HG02885 (cell line): ENCODE data around the gene CEP128.
A peak's percentile ranks its signal among the peaks of the same experiment; 100 is the strongest.

ENCODE experiments used
- ATAC-seq: cut with Tn5 transposase; IDR thresholded peaks from one replicate; pipeline ENCODE4 v1.9.1; 2021; ENCODE audit warnings: mild to moderate bottlenecking; ENCODE audit not compliant: unreplicated experiment, poor library complexity

CEP128 gene

GRCh38 chr14:80941241-80942185, at the start of gene CEP128:
Gene CEP128, minus strand, starts transcription at chr14:80941738.
- ATAC-seq = peak; percentile 98

DNA sequence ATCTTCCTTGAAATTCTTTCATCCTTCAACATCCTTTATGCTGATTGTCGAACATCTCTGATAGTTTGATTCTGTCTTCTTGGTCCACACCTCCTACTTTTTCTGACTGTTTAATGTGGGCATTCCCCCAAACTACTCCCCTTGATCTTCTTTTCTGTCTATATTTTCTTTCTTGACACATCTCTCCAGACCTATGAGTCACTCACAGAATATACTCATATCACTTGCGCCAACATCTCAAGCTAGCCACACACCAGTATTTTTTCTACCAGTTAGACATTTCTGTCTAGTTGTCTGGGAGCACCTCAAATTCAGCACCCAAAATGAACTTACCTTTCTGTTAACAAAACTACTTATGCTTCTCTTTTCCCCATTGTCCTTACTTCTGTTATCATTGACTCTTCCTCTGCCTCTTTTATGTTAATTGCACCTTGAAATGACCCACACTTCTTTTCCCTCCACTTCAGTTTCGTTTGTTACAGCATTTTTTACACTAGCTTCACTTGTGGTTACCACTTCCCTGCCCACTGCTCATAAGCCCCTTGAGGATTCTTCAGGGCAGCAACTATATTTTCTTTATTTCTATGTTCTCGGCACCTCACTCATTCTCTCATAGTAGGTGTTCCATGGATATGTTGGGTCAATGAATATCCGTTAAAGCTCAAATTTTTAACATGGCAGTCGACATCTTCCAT, 47.3 kb upstream of the CEP128 start:
- peak; percentile 52 for ATAC-seq

DNA sequence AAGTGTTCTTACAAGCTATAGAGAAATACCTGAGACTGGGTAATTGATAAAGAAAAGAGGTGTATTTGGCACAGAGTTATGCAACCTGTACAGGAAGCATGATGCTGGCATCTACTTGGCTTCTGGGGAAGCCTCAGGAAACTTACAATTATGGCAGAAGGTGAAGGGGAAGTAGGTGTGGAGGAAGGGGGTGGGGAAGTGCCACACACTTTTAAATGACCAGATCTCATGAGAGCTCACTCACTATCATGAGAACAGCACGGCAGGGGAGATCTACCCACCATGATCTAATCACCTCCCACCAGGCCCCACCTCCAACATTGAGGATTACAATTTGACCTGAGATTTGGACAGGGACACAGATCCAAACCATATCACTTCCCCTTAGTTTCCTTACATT, 46.7 kb upstream of the CEP128 start:
- ATAC-seq = no peak

DNA sequence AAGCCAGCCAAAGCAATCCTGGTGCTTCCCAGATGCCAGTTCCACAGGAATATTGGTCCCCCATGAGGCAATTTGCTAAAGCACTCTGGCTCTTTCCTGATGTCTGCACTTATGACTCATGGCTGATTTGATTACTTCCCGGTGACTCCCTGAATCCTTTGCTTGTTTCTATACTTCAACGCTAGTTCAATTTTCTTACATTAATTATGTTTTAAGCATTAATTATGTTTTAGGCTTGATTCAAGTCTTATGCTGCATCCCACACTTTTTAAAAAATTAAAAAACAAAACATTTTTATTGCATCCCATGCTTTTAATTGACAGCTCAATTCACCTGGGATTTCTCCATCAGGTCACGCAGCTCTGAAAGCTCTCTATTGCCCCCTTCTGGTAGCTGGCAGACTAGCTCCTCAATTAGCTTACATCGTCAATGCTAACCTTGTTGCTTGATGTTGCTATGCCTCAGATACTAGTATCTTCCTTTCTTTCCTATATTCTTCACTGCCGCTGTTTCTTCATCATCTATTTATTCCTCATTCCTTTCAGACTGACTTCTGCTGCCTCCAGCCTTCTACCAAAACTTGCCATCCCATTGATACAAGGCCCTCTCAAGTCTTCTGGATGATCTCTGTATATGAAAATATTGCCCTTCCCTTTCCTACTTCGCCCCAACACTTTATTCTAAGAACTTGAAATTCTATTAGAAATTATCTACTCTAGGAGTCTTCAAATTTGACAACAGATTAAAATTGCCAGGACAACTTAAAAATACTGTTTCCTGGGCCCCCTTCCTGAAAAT, 45.9 kb upstream of the CEP128 start:
- ATAC-seq = peak; percentile 86

GRCh38 chr14:80982711-80983110, 41.2 kb upstream of the CEP128 start:
- no peak for ATAC-seq

- no peak for ATAC-seq
These were observed 40.1 kb upstream of the CEP128 start for GRCh38 chr14:80981673-80982072.

DNA sequence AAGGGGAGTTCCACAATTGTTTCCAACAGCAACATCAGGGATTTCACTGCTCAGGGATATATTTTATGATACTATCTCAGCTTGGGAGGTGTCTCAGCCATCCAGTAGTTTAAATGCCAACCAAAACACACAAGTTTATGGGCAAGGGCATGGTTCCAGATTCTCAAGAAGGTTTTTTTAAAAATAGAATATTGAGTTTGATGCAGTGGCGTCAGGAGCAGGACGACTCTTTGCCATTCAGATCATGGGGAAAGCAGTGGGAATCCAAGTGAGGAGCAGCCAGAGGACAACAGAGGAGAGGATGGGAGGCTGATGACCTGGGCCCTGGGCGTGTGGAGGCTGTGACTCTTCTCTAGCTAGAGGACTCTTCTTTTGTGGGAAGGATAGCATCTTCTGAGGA, 39.6 kb upstream of the CEP128 start:
- ATAC-seq = no peak

- no peak for ATAC-seq
These were observed 38.4 kb upstream of the CEP128 start for GRCh38 chr14:80979951-80980350.

DNA sequence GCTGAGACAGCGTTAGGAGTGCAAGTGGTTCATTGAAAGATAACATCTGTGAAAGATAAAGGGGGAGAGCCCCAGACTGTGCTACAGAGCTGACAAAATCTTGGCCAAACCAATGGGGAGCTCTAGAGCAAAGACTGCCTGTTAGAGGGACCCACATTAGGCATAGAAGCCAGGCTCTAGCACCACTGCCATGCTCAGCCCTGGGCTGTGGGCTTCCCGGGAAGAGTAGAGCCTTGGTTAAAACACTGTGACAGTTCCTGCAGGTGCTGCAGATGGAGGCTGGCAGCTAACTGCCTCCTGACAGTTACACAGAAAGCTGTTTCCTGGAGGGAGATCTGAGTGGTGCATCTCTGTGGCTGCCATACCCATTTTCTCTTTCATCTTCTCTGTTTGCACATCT, 36.9 kb upstream of the CEP128 start:
- ATAC-seq = no peak

- peak; percentile 67 for ATAC-seq
These were observed 35.7 kb upstream of the CEP128 start for GRCh38 chr14:80977221-80977620.

DNA sequence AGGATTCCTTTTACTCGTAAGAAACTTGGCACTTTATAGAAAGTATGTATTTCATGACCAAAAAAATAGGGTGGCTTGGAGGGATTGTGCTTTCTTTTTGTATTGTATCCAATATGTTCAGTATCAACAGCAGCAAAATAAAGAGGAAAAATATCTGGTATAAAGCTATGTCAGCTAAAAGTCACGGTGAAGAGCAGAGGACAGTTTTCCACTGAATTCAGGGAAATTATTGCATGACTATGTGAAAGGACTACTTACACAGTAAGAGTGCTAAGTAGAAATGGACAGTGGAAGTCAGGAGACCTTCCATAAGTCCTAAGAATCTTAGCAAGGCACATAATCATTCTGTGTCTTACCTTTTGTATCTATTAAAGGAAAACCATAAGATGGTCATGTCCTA, 33.1 kb upstream of the CEP128 start:
- ATAC-seq = no peak

DNA sequence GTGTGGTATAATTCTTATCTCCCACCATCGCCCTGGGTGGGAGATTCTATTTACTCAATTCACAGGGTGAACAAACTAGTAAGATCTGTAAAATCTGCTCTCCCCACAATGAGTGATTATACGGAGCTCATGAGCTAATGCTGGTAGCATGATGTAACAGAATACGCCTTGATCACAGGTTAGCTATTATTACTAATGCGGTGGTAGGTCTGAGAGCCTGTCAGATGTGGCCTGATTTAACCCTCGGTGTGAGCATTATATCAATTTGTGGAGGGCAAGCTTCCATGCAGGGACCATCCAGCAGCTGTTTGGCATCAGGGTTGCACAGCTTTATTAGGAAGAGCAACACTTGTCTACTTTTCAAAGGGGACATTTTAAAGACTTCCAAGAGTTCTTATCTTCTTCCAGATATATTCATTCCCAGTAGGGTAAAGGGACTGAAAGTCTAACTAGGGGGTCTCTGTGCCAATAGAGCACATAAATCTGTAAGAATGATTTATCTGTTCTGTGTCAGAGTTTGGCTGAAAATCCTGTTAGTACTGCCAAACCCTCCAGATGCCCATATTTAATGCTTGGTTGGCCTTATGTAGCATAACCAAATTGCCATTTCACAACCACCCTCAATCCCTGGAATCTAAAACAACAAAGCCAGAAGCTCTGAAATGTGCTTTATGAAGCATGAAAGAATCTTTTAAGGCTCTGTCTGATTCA, 32.5 kb upstream of the CEP128 start:
- no peak for ATAC-seq

DNA sequence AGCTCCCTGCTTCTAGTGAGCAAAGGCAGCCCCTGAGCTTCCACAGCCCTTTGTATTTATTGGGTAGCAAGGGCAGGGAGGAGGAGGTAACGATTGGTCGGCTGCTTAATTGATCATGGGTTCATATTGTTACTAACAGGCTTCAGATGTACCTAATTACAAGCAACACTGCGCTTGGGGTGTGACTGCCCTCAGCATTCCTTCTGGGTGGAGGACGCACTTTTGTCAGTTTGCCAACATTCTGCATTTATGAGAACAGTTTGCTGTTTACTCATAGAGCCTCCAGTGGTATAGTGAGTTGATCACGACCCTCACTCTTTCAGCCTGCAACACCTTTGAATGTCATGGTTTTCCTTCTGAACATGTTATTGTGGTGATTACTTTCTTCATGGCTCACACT, 23.5 kb upstream of the CEP128 start:
- ATAC-seq = no peak

- peak; percentile 98 for ATAC-seq
These were observed 18.0 kb upstream of the CEP128 start for GRCh38 chr14:80959496-80959895.

DNA sequence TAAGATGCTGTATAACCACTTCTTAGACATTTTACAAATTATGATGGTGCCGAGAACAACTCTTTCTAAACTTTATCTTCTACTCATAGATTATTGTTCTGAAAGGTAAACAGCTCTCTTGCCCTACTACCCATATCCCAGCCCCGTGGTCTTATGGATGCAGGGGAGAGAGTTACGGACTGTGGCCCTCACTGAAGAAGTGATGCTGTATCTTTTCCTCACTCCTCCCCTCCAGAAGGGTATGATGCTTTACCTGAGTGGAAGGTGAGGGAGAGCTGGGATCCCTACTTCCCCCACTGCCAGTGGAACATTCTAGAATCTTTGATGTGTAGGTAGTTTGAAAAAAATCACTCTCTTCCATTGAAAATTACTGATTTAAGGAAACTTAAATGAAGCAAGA, 17.4 kb upstream of the CEP128 start:
- ATAC-seq = no peak

DNA sequence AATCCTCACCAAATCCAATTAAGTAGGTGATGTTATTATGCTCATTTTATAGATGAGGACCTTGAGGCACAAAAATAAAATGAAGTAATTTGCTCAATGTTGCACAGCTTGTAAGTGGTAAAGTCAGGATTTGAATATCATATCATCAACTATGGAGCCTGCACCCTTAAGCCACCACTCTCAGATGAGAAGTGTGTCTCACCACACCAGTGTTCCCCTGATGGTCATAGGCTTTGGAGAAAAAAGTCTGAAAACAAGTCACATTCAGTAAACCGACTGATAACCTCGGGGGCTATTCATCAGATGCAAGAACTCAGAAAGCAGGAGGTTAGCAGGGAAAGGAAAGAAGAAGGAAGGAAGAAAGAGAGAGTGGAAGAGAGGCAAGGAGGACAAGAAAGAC, 16.7 kb upstream of the CEP128 start:
- no peak for ATAC-seq

GRCh38 chr14:80957613-80958012, 16.1 kb upstream of the CEP128 start:
- ATAC-seq = no peak

GRCh38 chr14:80956922-80957321, 15.4 kb upstream of the CEP128 start:
- no peak for ATAC-seq

GRCh38 chr14:80956102-80956501, 14.6 kb upstream of the CEP128 start:
- ATAC-seq = no peak

- no peak for ATAC-seq
These were observed 13.9 kb upstream of the CEP128 start, which contains the start of gene TSHR for GRCh38 chr14:80955416-80955941. Gene TSHR, plus strand, starts transcription at chr14:80955621. Its CDS starts 60 bp downstream, at chr14:80955681.
